HL-60 (cell line): ENCODE data around the gene COLQ.

Source experiments
- CTCF ChIP-seq: IDR thresholded peaks from one replicate; pipeline ENCODE4 v1.5.1; 2011; ENCODE audit warnings: low read length, control low read depth, inconsistent platforms; ENCODE audit not compliant: insufficient read depth
- GABPA ChIP-seq: IDR thresholded peaks from 2 replicates; pipeline ENCODE4 v1.6.1; 2012; ENCODE audit warnings: low read depth
- POLR2AphosphoS5 ChIP-seq: IDR thresholded peaks from 2 replicates; pipeline ENCODE4 v1.6.1; 2012; ENCODE audit warnings: low read depth

DNA sequence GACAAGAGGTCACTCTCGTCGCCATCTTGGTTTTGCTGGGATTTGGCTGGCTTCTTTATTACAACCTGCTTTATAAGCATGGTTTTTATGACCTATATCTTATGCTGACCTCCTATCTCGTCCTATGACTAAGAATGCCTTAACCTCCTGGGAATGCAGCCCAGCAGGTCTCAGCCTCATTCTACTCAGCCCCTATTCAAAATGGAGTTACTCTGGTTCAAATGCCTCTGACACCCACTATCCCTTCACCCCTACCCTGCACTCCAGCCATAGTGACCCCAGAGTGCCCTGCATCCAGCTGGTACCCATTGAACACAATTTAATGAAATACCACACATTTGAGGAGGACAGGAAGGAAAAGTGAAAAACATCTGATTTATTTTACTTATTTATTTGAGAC is 117.5 kb downstream of the COLQ start:
- TF ChIP-seq CTCF (no peak), POLR2AphosphoS5 (no peak), GABPA (no peak)
